Chondrocyte (in vitro differentiated cells): Measurements from ENCODE around the gene MBTD1. TPM values are rescaled to one million over a fixed set of nuclear protein-coding genes. Genes with fewer than 3 reads are reported as not detected.

ENCODE experiments used
- DNase-seq: peaks from one replicate; pipeline ENCODE4 v3.0.0; 2021; ENCODE audit warnings: mixed read lengths, low spot score
- H3K27ac Mint-ChIP-seq: one replicate; pipeline ENCODE4 v1.8.0; 2021; ENCODE audit warnings: mild to moderate bottlenecking, moderate library complexity, mixed read lengths; ENCODE audit not compliant: unreplicated experiment
- H3K27me3 Mint-ChIP-seq: 2 replicates; pipeline ENCODE4 v1.8.0; 2021; ENCODE audit warnings: low read depth, mixed read lengths
- H3K36me3 Mint-ChIP-seq: 2 replicates; pipeline ENCODE4 v1.8.0; 2021; ENCODE audit warnings: low read depth, mixed read lengths
- H3K4me1 Mint-ChIP-seq: 2 replicates; pipeline ENCODE4 v1.8.0; 2021; ENCODE audit warnings: low read depth, mild to moderate bottlenecking, mixed read lengths
- H3K4me3 Mint-ChIP-seq: one replicate; pipeline ENCODE4 v1.8.0; 2021; ENCODE audit warnings: mild to moderate bottlenecking, moderate library complexity, mixed read lengths; ENCODE audit not compliant: unreplicated experiment
- H3K9me3 Mint-ChIP-seq: 2 replicates; pipeline ENCODE4 v1.8.0; 2021; ENCODE audit warnings: low read depth, mixed read lengths
- CTCF ChIP-seq: fragments of 200-600 bp; sonication (generic); IDR thresholded peaks from 2 replicates; pipeline ENCODE4 v1.5.0; 2021; ENCODE audit warnings: antibody characterized with exemption, mild to moderate bottlenecking, moderate library complexity
- total RNA-seq: library from RNA; stranded (reverse); gene quantifications from 3 replicates; pipeline ENCODE4 v1.2.1, GENCODE V29; 2021

Gene MBTD1
- total RNA-seq, 1 donor from 2014 or later: 10.9 TPM

- peaks cover 30% of the 10 kb centered on the region for H3K36me3 Mint-ChIP-seq
- DNase-seq: no peak
- H3K27me3 Mint-ChIP-seq: no peaks in the 10 kb centered on the region
- H3K4me1 Mint-ChIP-seq: no peaks in the 10 kb centered on the region
- H3K4me3 Mint-ChIP-seq: no peak overlapping the region
- H3K9me3 Mint-ChIP-seq: no peaks in the 10 kb centered on the region
- no peak for TF ChIP-seq CTCF
- no peak overlapping the region for H3K27ac Mint-ChIP-seq
Measured at GRCh38 chr17:51289696-51290111, 29.9 kb upstream of the MBTD1 start.

DNA sequence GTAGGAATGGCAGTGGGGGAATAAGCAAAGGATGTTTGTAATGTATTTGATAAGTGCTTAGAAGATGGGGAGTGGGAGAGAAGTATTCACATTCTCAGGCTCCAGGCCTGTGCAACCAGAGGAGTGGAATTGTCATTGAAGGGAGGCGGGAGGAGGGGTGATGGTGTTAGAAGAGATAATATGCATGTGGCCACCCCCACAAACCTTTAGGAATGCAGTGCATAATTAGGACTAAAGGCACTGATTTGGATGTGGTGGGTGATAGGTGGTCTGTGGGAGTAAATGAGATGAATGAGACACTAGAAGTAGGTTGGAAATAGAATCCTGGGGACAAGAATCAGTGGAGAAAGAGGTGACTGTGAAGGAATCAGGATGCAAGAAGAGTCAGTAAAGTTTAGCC is 27.6 kb upstream of the MBTD1 start:
- TF ChIP-seq CTCF: no peak
- Mint-ChIP-seq H3K4me1 (no peaks in the 10 kb centered on the region), H3K27me3 (no peaks in the 10 kb centered on the region), H3K36me3 (peaks cover 25% of the 10 kb centered on the region), H3K4me3 (no peak overlapping the region), H3K9me3 (no peaks in the 10 kb centered on the region), H3K27ac (no peak overlapping the region)
- DNase-seq: no peak

GRCh38 chr17:51279183-51279582 is 19.3 kb upstream of the MBTD1 start:
- Mint-ChIP-seq H3K36me3 (peaks cover 38% of the 10 kb centered on the region), H3K27me3 (no peaks in the 10 kb centered on the region), H3K4me3 (no peak overlapping the region), H3K27ac (no peak overlapping the region), H3K9me3 (no peaks in the 10 kb centered on the region), H3K4me1 (peaks cover 12% of the 10 kb centered on the region)
- DNase-seq: no peak
- TF ChIP-seq CTCF: no peak

DNA sequence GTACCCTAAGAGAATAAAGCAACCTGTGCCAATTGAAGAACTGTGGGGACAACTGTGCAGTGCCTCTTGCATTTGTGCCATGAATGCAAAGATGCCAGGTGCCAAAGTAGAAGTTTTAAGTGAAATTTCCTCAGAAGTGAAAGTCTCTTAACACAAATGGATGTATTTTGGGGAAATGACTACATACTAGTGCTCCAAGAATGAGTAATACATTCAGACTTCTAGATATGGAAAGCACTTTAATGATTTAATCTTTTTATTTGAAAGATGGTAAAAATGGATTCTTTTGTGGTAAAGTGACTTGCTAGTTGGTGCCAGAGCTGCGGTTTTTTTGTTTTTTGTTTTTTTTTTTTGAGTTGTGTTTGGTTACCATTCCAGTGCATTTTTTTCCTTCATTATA is 15.5 kb upstream of the MBTD1 start:
- peak overlapping the region; percentile 60 for H3K27ac Mint-ChIP-seq
- peaks cover 17% of the 10 kb centered on the region for H3K4me1 Mint-ChIP-seq
- H3K36me3 Mint-ChIP-seq: peaks cover 36% of the 10 kb centered on the region
- H3K9me3 Mint-ChIP-seq: no peaks in the 10 kb centered on the region
- H3K27me3 Mint-ChIP-seq: no peaks in the 10 kb centered on the region
- no peak for TF ChIP-seq CTCF
- no peak overlapping the region for H3K4me3 Mint-ChIP-seq
- DNase-seq: no peak

DNA sequence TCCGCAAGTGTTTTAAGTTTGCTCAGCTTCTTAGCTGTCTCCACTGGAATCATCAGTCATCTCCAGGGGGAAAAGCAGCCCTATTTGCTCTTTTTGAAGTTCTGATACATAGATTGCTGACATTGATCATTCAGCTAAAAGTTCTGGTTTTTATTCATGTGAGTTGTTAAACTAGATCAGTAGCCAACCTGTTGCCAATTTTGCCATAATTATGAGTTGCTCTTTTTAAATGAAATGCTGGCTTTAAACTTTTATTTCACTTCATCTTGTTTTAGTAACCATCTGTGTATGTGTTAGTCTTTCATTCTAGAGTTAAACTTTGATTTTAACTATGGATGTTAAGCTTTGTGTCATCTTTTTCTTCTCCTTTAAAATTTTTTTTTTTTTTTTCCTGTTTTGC is 13.0 kb upstream of the MBTD1 start:
- Mint-ChIP-seq H3K4me3 (no peak overlapping the region), H3K4me1 (peaks cover 17% of the 10 kb centered on the region), H3K9me3 (no peaks in the 10 kb centered on the region), H3K27ac (no peak overlapping the region), H3K27me3 (no peaks in the 10 kb centered on the region), H3K36me3 (peaks cover 37% of the 10 kb centered on the region)
- TF ChIP-seq CTCF: no peak
- DNase-seq: no peak
